ENCODE measurements around the gene FAM217B.

DNA sequence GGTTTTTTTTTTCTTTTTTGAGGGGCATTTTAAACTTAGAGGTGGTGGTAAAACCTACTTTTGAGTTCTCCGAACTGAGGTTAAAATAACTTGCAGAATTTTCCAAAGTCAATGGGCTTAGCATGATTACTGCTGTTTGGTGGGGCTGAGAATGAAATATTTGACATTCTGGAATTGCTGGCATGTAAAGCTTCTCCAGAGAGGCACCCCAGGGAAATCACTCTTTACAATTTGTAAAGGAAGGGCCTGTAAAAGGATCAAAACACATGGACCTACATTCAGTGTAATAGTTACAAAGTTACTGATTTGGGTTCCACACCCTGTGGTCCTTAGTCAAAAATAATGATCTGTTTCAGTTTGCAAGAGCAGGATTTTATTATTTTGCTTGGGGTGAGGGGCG is 5.5 kb downstream of the FAM217B start:
- TF ChIP-seq, protein P1, sequence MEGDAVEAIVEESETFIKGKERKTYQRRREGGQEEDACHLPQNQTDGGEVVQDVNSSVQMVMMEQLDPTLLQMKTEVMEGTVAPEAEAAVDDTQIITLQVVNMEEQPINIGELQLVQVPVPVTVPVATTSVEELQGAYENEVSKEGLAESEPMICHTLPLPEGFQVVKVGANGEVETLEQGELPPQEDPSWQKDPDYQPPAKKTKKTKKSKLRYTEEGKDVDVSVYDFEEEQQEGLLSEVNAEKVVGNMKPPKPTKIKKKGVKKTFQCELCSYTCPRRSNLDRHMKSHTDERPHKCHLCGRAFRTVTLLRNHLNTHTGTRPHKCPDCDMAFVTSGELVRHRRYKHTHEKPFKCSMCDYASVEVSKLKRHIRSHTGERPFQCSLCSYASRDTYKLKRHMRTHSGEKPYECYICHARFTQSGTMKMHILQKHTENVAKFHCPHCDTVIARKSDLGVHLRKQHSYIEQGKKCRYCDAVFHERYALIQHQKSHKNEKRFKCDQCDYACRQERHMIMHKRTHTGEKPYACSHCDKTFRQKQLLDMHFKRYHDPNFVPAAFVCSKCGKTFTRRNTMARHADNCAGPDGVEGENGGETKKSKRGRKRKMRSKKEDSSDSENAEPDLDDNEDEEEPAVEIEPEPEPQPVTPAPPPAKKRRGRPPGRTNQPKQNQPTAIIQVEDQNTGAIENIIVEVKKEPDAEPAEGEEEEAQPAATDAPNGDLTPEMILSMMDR (conservative IDR thresholded peaks at IDR 0.05 in 1 of 2, IDR thresholded peaks at IDR 0.05 in 1 of 2; ENCODE audit: low read depth in 1 of 2, low read length in 2 of 2), result no peak
- TF ChIP-seq EZH2 (IDR thresholded peaks at IDR 0.05; ENCODE audit: low read length, missing control alignments), result no peak

Measured in fibroblast of lung (primary cell).